ENCODE data around the gene ETFA.

Gene ETFA

DNA sequence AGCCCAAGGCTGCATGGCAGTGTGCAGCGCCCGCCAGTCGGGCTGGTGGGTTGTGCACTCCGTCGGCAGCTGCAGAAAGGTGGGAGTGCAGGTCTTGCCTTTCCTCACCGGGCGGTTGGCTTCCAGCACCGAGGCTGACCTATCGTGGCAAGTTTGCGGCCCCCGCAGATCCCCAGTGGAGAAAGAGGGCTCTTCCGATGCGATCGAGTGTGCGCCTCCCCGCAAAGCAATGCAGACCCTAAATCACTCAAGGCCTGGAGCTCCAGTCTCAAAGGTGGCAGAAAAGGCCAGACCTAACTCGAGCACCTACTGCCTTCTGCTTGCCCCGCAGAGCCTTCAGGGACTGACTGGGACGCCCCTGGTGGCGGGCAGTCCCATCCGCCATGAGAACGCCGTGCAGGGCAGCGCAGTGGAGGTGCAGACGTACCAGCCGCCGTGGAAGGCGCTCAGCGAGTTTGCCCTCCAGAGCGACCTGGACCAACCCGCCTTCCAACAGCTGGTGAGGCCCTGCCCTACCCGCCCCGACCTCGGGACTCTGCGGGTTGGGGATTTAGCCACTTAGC, 29.6 kb upstream of the ETFA start:
- in situ Hi-C loops (cut with HindIII; ENCODE audit: low sequenced_read_pairs), result no loop called here

DNA sequence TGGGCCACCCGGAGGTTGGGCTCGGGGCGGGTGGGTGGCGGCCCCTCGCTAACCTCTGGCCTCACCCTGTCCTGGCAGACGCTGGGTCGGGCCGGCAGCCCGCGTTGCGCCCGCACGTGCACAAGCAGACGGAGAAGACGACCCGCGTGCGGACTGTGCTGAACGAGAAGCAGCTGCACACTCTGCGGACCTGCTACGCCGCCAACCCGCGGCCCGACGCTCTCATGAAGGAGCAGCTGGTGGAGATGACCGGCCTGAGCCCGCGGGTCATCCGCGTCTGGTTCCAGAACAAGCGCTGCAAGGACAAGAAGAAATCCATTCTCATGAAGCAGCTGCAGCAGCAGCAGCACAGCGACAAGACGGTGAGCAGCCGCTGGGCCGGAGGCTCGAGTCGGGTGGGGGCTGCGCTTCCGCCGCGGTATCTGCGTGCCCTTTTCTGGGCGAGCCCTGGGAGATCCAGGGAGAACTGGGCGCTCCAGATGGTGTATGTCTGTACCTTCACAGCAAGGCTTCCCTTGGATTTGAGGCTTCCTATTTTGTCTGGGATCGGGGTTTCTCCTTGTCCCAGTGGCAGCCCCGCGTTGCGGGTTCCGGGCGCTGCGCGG, 29.0 kb upstream of the ETFA start:
- in situ Hi-C loops (cut with HindIII; ENCODE audit: low sequenced_read_pairs), result no loop called here

DNA sequence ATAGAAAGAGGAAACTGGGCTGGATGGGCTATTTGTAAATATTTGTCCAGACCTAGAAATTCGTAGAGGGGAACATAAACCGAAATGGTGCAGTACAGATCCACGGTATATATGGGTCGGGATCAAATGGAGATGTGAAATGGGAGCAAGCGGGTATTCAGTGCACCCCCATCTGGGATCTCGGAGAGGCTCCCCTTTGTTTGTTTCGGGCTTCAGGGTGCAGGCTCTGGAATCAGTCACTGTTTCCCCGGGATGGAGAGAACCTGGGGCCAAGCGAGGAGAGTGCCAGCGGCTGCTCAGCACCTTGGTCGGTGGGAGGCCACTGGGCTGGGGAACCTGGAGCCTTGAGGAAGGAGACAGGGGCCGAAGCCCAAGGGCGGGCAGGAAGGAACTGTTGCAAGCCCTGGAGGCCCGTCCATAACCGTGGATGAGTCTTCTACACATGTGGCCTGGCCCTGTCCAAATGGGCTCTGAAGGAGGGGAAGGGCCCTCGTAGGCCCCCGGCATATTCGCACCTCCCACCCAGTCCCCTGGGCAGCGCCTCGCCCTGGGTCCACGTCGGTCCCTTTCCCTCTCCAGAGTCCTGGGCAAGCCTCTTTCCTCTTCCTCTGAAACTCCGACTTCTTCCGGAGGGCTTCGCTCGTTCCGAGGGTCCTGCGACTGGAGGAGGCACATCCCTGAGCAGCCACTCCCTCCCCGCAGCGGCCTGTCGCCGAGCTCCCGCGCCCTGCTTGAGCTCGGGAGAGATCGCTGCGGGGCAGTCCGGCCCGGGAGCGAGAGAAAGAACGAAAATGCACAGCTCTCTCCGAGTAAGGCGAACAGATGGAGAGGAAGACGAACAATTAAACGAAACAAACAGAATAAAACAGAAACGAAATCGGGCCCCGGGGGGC, 28.3 kb upstream of the ETFA start:
- in situ Hi-C loops (cut with HindIII; ENCODE audit: low sequenced_read_pairs), result loop anchor here (5.0 kb wide), 1 partner anchor 87 kb away; no protein-coding TSS in a partner anchor

DNA sequence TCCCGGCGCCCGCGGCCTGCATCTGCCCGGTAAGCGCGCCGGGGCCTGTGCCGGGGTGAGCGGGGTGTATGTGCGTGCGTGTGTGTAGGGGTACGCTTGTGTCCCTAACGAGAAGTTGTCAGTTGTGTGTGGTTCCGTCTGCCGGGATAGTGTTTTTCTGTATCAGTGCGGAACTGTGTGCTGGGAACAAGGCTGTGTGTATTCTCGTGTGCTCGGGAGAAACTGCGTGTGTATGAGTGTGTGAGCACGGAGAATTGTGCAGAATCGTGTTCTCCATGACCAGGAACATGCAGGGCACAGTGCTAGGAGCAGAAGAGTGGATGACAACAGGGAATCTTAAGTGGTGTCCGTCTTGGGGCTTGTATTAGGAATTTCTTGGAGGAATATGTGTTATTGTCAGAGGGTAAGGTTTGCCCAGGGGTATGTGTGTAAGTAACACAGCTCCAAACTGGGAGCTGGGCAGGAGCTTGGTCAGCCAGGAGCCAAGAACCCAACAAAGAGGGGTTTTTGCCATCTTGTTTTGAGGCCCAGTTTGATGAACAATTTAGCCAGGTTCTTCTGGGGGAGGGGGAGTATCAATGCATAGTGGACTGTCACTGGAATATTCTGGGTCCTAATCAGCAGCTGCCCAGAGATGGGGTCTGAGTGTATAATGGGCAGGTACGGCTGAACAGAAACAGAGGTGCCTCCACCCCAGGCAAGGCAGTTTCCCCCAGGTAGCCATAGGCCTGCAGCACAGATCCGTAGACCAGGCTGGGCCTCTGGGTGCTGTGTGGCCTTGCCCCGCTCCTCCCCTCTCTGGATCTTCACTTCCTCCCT, 27.4 kb upstream of the ETFA start:
- in situ Hi-C loops (cut with HindIII; ENCODE audit: low sequenced_read_pairs), result loop anchor here (5.0 kb wide), 1 partner anchor 86 kb away; no protein-coding TSS in a partner anchor

DNA sequence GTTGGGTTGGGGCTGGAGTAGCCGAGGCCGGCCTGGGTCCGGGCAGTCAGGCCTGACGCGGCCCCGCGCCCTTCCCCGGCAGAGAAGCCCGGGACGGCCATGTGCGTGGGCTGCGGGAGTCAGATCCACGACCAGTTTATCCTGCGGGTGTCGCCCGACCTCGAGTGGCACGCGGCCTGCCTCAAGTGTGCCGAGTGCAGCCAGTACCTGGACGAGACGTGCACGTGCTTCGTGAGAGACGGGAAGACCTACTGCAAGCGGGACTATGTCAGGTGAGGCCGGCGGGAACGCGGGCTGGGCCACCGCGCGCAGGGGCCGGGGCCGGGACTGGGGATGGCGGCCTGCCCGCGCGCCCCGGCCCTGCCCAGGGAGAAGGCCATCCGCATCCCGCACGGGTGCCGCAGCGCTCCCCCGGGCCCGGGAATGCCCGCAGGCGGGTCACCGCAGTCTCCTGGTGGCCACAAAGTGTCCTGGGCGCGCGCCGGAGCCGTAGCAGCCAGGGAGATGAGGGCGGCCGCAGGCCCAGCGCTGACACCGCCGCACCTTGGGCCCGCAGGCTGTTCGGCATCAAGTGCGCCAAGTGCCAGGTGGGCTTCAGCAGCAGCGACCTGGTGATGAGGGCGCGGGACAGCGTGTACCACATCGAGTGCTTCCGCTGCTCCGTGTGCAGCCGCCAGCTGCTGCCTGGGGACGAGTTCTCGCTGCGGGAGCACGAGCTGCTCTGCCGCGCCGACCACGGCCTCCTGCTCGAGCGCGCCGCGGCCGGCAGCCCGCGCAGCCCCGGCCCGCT, 26.6 kb upstream of the ETFA start:
- in situ Hi-C loops (cut with HindIII; ENCODE audit: low sequenced_read_pairs), result loop anchor here (5.0 kb wide), 1 partner anchor 86 kb away; no protein-coding TSS in a partner anchor

DNA sequence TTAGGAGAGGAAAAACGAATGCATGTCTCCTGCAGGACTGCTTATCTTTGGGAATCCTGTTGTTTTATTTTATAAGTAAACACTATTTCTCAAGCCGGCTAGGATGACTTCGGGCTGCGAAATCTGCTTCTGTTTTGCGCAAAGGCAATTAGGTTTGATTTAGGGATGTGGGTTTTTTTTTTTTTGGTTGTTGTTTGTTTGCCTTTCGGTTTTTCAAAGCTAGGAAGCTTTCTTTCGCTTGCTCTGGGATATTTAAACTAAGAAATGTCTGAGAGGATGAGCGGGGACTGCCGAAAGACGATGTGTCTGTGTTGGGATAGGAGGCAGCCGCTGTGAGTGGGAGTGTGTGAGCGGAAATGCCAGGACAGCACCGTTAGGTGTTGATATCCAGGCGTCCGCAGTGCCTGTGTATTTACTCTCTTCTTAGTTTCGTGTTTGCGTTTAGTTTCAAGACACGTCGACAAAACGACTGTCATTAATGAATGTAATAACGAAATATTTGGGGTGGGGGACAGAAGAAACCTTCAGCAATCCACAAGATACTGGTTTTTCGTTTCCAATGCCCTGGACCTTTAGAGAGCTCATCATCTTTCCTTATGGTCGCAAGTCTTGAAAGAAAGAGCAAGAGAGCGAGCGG, 25.9 kb upstream of the ETFA start:
- in situ Hi-C loops (cut with HindIII; ENCODE audit: low sequenced_read_pairs), result loop anchor here (5.0 kb wide), 1 partner anchor 85 kb away; no protein-coding TSS in a partner anchor

DNA sequence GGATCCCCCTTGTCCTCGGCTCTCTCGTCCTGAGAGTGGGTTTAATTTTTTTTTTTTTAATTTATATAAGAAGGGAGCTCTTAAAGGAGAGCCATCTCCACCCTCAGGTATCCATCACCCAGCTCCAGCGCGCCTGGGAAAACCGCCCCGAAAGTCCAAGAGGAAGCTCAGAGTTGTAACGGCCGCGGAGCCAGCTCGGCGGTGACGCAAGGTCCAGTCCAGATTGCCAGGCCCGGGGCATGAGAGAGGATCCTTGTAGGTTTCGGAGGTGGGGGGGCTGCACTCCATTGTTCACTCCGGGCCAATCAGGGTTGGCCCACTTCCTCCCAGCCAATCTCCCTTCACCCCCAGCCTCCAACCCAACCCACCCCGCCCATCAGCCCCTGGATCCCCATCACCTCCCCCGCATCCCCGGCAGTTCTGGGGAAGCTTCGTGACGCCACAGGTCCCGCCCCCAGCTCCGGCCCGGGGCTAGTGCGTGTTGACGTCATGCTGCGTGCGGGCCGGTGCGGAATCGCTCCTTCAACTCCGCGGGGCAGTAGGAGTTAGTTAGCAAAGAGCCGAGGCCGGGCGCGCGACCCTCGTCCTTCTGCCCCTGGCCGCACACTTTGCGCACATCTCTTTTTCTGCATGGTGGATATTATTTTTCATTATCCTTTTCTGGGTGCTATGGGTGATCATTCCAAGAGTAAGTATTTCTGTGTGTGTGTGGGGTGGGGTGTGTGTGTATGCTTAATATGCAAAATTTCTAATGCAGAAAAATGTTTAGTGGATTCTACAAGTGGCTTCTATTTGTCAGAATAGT, 25.2 kb upstream of the ETFA start, which contains the start of gene ISL2:
Gene ISL2 (plus strand): TSS at position 520 of the 805 bp plus-strand sequence. CDS start 111 bp downstream, at position 631.
- in situ Hi-C loops (cut with HindIII; ENCODE audit: low sequenced_read_pairs), result loop anchor here (5.0 kb wide), 1 partner anchor 84 kb away; no protein-coding TSS in a partner anchor

DNA sequence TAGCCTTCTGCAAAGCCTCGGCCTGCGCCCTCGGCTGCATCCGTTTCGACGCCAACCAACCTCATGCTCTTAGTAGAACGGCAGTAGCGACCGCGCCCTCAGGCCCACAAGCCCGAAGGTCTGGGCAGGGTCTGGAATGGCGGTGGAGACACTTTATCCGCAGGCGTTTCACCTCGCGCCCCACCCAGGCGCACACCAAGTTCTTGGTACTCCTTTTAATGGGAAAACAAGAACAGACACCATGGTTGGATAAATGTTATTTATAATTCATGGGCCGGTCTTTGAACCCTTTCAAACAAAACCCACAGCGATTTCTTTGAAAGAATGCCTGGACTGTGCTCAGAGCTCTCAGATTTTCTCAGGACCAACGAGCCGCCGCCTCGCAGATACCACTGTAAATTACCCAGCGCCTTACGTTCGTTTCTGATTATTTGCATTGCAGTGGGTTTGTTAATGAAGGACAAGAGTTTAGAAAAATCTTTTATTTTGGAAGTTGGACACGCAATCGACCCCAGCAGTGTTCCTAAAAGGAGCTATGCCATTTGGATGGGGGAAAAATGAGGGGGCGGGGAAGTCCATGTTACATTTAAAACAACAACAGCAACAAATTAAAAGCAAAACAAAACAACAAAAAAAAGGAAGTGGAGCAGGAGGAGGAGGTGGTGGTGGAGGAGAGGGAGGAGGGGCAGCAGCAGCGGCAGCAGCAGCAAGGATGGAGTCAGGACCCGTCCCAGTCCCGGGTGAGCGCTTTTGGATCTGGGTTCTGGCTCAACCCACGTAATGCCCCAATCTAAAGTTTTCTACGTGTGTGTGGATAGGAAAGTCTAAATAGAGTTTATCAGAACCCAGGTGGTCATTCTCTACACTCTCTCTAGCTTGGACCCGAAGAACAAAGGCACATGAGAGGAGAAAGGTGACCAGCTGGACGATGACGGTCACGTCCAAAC, 24.3 kb upstream of the ETFA start:
- in situ Hi-C loops (cut with HindIII; ENCODE audit: low sequenced_read_pairs), result loop anchor here (5.0 kb wide), 1 partner anchor 83 kb away; no protein-coding TSS in a partner anchor

DNA sequence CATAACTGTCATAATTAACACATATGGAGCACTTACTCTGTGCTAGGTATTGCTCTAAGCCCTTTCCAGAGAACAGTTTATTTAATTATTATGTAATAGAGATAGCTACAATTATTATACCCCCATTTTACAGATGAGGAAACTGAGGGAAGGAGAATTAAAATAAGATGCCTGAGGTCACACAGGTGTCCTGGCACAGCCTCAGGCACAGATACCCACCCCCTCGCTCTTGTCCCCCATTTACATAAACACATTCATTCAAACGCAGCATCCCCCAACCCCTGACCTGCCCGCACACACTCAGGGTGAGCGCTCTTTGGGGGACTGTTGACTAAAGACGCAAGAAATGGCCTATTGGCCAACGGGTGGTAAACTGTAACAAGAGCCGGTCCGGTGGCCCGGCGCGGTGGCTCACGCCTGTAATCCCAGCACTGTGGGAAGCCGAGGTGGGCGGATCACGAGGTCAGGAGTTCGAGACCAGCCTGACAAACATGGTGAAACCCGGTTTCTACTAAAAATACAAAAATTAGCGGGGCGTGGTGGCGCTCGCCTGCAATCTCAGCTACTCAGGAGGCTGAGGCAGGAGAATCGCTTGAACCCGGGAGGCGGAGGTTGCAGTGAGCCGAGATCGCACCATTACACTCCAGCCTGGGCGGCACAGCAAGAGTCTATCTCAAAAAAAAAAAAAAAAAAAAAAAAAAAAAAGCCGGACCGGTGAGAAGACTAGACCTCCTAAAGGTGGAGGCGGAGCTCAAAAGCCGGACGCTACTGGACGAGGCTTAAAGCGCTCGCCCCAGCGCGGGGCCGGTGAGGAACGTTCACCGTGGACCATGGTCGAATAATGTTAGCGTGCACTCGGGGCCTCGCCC, 23.4 kb upstream of the ETFA start:
- in situ Hi-C loops (cut with HindIII; ENCODE audit: low sequenced_read_pairs), result loop anchor here (5.0 kb wide), 1 partner anchor 82 kb away; no protein-coding TSS in a partner anchor

DNA sequence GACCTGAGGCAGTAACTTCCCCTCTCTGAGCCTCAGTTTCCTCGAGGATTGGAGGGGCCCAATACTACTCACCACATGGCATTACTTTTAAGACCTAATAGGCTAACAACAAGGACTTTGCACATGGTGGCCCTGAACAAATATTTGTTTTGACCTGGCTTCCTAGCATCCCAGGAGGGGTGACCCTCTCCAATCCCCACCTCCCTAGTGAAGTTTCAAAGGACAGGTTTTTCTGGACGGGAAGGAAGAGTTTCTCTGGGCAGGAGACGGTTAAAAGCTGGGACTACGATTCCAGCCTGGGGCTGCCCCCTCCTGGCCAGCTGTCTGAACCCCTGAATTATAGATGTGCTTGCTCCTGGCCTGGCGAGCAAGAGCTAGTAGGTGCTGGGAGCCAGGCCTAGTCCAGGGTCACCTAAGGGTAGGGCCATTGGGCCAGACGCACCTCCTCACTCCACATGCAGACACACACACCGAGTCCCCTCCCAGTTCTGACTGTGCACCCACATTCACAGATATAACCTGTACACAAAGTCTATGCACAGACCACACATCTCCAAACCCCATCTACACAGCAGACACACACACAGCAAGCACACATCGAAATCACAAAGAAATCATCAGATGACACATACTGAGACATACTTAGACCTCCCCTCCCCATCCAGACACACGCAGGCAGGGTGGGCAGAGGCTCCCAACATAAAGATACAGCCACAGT, 22.6 kb upstream of the ETFA start:
- in situ Hi-C loops (cut with HindIII; ENCODE audit: low sequenced_read_pairs), result no loop called here

DNA sequence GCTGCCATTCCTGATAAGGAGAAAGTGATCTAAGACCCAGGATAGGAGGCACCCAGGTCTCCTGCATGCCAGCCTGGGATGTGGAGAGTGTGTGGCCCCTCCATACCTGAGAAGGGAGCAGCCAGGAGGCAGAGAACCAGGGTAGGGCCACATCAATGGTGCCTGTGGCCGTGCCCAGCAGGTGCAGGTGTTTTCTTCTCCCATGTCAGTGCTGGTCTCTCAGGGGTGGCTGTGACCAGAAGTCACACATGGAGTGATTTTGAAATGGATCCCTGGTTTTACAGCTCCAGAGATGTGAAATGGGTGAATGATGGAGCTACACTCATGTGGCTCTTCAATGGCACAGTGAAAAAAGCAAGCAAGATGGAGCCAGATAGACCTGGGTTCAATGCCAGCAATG, 22.0 kb upstream of the ETFA start:
- in situ Hi-C loops (cut with HindIII; ENCODE audit: low sequenced_read_pairs), result no loop called here

DNA sequence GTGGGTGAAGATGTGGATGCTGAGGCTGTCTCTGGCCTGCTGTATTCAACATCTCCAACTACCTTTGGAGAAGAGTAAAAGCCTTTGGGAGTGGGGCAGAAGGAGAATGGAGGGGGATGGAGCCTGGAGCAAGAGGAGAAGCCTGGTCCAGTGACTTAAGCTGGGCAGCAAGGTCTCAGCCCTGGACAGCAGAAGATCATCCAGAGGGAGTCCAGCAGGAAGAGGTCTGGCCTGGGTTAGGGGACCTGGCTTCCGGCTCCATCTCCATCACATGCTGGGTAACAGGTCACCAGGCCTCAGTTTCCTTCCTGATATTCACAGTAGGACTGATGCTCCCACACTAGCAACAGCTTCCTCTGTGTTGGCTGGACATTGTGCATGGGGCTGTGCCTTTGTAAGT, 21.5 kb upstream of the ETFA start:
- in situ Hi-C loops (cut with HindIII; ENCODE audit: low sequenced_read_pairs), result no loop called here

DNA sequence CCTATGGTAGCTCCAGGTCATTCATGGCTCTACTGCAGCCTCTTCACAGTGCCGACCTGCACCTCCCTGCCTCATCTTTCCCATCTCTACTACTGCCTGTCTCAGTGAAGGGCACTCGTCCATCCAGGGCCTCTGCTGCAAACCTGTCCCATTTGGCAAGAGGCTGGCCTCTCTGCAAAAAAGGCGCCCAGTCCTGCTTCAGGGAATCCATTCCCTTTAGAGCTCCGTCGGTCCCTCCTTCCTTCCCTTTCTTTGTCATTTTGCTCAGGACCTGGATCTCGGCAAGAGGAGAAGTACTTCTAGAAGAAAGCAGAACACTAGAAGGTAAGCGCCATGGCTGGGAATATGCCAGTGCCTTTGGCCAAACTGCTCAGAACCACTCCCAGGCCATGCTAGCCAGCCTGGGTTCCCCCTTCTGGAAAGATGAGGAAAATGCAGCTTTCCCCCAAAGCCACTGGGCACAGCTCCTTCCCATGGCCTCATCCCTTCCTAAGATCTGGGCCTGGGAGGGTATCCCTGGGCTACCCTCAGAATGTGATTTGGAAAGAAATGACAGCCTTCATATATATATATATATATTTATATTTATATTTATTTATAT, 18.9 kb upstream of the ETFA start:
- in situ Hi-C loops (cut with HindIII; ENCODE audit: low sequenced_read_pairs), result no loop called here

DNA sequence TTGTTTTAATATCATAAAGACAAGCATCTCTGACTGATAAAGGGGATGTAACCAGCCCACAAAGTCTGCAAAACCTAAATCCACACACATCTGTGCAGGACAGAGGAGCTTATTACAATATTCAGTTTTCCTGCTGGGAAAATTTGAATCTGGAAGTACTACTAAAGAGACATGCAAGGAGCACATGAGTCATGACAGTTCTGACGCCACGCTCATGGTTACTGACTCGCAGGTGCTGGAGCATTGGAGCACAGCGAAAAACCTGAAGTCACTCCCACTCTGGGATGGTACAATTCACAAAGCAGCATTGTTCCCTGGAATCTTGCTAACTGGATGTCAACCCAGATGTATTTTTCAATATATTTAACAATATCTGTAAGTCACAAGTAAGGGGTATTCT, 17.7 kb upstream of the ETFA start:
- in situ Hi-C loops (cut with HindIII; ENCODE audit: low sequenced_read_pairs), result no loop called here

DNA sequence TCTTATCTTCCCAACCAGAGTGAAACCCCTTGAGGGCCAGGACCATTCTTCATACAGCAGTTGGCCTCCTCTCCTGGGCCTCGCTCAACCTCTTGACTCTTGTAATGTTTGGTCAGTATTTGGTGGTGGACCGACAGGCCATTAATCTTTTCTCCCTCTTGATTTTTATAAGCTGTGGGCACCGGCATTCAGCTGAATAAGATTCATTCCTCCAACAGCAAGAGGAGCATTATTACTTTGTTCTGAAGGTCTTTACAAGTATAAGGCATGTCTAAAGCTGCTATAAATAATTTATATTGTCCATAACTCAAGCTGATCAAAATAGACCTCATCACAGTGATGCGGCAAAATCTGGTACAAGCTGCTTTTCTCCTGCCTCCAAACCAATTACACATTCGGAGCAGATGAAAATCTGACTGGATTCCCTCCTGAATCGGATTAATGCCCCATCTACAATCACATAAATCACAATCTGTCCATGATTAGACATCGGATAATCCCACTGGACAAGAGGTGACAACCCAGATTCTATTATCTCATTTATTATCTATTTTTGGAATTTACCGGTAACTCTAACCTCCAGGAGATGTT, 16.9 kb upstream of the ETFA start:
- in situ Hi-C loops (cut with HindIII; ENCODE audit: low sequenced_read_pairs), result no loop called here

Data from DLD1 (cell line).